SJCRH30 (cell line): ENCODE measurements around the gene UTRN. TPM values are rescaled to one million over a fixed set of nuclear protein-coding genes. Genes with fewer than 3 reads are reported as not detected.
A peak's percentile ranks its signal among the peaks of the same experiment; 100 is the strongest.

ENCODE experiments used
- DNase-seq, 2 experiments: peaks; one replicate each; pipeline ENCODE4 v3.0.0-alpha.2; 2015 to 2020
- H3K27ac ChIP-seq: fragments of 250-450 bp; sonication (Bioruptor Pico); 2 replicates; pipeline ENCODE4 v1.5.1; 2020; ENCODE audit warnings: mild to moderate bottlenecking, moderate library complexity
- H3K27me3 ChIP-seq: fragments of 250-450 bp; sonication (Bioruptor Pico); 2 replicates; pipeline ENCODE4 v1.5.1; 2020; ENCODE audit warnings: mild to moderate bottlenecking, moderate library complexity
- H3K36me3 ChIP-seq: fragments of 250-450 bp; sonication (Bioruptor Pico); 2 replicates; pipeline ENCODE4 v1.5.1; 2020; ENCODE audit warnings: mild to moderate bottlenecking, moderate library complexity
- H3K4me1 ChIP-seq: fragments of 250-450 bp; sonication (Bioruptor Pico); 2 replicates; pipeline ENCODE4 v1.5.1; 2020; ENCODE audit warnings: mild to moderate bottlenecking, moderate library complexity
- H3K4me3 ChIP-seq: fragments of 250-450 bp; sonication (Bioruptor Pico); 2 replicates; pipeline ENCODE4 v1.5.1; 2020; ENCODE audit warnings: mild to moderate bottlenecking, moderate library complexity
- H3K9me3 ChIP-seq: fragments of 250-450 bp; sonication (Bioruptor Pico); replicated peaks from 2 replicates; pipeline ENCODE4 v1.5.1; 2020; ENCODE audit warnings: mild to moderate bottlenecking, moderate library complexity
- total RNA-seq: library from RNA; depleted of rRNA; stranded (reverse); fragments of >200 nt; shearing (Covaris generic); gene quantifications from 2 replicates; pipeline ENCODE4 v1.2.3, GENCODE V29; 2014; rRNA removed

The UTRN gene
- total RNA-seq, 1 experiment from 2014 or later, result 74.7 TPM

DNA sequence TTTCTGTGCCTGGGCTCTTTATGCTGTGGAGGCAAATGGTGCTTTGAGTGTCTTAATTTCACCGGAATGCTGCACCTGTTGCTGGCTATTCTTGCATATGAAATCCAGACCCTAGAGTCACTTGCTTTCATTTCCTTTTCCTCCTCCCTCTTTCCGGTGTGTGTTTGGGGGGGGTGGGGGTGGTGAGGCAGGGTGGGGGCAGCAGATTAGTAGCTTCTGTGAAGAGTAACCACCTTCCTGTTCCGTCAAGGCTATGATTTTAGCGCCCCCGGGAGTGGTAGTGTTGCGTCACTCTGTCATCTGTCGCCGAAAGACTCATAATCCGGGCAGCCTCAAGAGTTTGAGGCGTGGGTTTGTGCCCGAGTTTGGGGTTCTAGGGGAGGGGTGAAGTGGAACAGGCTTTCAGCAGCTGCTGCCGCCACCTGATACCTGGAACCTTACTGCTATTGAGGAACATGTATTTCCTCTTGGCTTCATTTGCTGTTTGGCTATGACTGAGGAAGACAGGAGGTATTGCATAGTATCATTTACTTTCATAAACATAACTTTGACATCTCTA, 49.1 kb downstream of the UTRN start:
- Histone ChIP-seq H3K4me1 (peaks cover 22% of the 10 kb centered on the region), H3K36me3 (no peaks in the 10 kb centered on the region), H3K4me3 (peak overlapping the region; percentile 44), H3K27me3 (no peaks in the 10 kb centered on the region), H3K27ac (peak overlapping the region; percentile 57), H3K9me3 (no peaks in the 10 kb centered on the region)
- peak; percentile 68 to 88 for DNase-seq

Other genes with a start within 250 kb of the UTRN start
- gene SF3B5, start 189.8 kb upstream of the UTRN start, total RNA-seq, result 116 and 118 TPM in 2 replicates
- gene STX11, start 134.8 kb upstream of the UTRN start, total RNA-seq, result 16.1 and 16.6 TPM in 2 replicates